ENCODE measurements around the gene OTX2. TPM values are rescaled to one million over a fixed set of nuclear protein-coding genes. Genes with fewer than 3 reads are reported as not detected.

The OTX2 gene
- total RNA-seq, 1 experiment from 2014 or later, result 30.1 TPM

- TF ChIP-seq, protein P1, sequence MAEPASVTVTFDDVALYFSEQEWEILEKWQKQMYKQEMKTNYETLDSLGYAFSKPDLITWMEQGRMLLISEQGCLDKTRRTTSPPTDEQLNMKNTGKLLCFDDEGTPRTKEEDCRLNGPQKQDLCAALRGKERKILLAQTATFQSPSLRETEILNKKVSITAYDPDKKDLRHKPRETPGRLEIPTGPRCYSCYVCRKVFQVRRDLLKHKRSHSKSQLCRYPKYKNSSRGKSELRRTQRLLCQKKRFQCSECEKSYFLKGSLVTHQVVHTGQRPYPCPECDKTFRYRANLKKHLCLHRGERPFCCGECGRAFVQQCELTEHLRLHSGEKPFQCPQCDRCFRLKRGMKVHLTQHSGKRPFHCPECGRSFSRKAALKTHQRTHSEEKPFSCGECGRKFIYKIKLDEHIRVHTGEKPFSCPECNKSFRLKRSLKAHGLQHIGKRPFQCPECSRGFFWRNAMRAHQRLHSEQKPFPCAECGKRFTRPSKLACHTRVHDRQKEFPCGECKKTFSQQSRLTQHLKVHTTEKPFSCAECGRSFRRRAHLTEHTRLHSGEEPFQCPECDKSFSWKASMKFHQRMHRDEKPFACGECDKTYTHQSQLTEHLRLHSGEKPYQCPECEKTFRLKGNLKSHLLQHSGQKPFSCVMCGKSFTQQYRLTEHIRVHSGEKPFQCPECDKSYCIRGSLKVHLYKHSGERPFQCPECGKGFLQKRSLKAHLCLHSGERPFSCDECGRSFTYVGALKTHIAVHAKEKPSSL (CRISPR knock-in tag; conservative IDR thresholded peaks at IDR 0.05), result no peak
- TF ChIP-seq, protein P2, sequence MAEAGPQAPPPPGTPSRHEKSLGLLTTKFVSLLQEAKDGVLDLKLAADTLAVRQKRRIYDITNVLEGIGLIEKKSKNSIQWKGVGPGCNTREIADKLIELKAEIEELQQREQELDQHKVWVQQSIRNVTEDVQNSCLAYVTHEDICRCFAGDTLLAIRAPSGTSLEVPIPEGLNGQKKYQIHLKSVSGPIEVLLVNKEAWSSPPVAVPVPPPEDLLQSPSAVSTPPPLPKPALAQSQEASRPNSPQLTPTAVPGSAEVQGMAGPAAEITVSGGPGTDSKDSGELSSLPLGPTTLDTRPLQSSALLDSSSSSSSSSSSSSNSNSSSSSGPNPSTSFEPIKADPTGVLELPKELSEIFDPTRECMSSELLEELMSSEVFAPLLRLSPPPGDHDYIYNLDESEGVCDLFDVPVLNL (CRISPR knock-in tag; IDR thresholded peaks at IDR 0.05; ENCODE audit: borderline replicate concordance, low read depth), result no peak
- TF ChIP-seq ATF1 (CRISPR knock-in tag; IDR thresholded peaks at IDR 0.05) (0 out of 2 replicates have a peak, but pooled peaks have one; percentile 4), USF1 (CRISPR knock-in tag; IDR thresholded peaks at IDR 0.05) (no peak), ZSCAN18 (CRISPR knock-in tag; IDR thresholded peaks at IDR 0.05) (no peak), FOXJ3 (CRISPR knock-in tag; IDR thresholded peaks at IDR 0.05; ENCODE audit: borderline replicate concordance) (no peak), NFE2L1 (CRISPR knock-in tag; IDR thresholded peaks at IDR 0.05) (no peak), MXD4 (CRISPR knock-in tag; IDR thresholded peaks at IDR 0.05; ENCODE audit: borderline replicate concordance) (no peak)
- TF ChIP-seq, protein P3, sequence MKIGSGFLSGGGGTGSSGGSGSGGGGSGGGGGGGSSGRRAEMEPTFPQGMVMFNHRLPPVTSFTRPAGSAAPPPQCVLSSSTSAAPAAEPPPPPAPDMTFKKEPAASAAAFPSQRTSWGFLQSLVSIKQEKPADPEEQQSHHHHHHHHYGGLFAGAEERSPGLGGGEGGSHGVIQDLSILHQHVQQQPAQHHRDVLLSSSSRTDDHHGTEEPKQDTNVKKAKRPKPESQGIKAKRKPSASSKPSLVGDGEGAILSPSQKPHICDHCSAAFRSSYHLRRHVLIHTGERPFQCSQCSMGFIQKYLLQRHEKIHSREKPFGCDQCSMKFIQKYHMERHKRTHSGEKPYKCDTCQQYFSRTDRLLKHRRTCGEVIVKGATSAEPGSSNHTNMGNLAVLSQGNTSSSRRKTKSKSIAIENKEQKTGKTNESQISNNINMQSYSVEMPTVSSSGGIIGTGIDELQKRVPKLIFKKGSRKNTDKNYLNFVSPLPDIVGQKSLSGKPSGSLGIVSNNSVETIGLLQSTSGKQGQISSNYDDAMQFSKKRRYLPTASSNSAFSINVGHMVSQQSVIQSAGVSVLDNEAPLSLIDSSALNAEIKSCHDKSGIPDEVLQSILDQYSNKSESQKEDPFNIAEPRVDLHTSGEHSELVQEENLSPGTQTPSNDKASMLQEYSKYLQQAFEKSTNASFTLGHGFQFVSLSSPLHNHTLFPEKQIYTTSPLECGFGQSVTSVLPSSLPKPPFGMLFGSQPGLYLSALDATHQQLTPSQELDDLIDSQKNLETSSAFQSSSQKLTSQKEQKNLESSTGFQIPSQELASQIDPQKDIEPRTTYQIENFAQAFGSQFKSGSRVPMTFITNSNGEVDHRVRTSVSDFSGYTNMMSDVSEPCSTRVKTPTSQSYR (CRISPR knock-in tag; IDR thresholded peaks at IDR 0.05), result no peak
Observed at GRCh38 chr14:56798447-56799342, 11.6 kb downstream of the OTX2 start (continued).

GRCh38 chr14:56797569-56798446, 12.5 kb downstream of the OTX2 start:
- H3K9me3 Mint-ChIP-seq, result no peaks in the 10 kb centered on the region
- peaks cover 85% of the 10 kb centered on the region for H3K27me3 Mint-ChIP-seq (ENCODE audit: low read depth)
- POLR2A ChIA-PET, result interaction anchor here (0.9 kb wide), 1 partner anchor 19 kb away, joined by 3 read pairs; no protein-coding TSS in a partner anchor
- ATAC-seq (peak; percentile 8), DNase-seq (ENCODE audit: low spot score) (peak; percentile 63)
- peak overlapping the region; percentile 21; the same call in 1 of the 2 replicates for H3K27ac Mint-ChIP-seq
- H3K36me3 Mint-ChIP-seq, result peaks cover 24% of the 10 kb centered on the region
- CTCF ChIA-PET, result interaction anchor here (1.9 kb wide), 1 partner anchor 11 kb away, joined by 5 read pairs; no protein-coding TSS in a partner anchor
- H3K4me3 Mint-ChIP-seq, result peak overlapping the region; percentile 72
- H3K4me1 Mint-ChIP-seq, result peaks cover 65% of the 10 kb centered on the region
- TF ChIP-seq, protein P4, sequence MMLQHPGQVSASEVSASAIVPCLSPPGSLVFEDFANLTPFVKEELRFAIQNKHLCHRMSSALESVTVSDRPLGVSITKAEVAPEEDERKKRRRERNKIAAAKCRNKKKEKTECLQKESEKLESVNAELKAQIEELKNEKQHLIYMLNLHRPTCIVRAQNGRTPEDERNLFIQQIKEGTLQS (CRISPR knock-in tag; conservative IDR thresholded peaks at IDR 0.05), result no peak
- peak; percentile 58; the same call in 1 of the 2 replicates for TF ChIP-seq ZNF423 (CRISPR knock-in tag; IDR thresholded peaks at IDR 0.05)
- no peak for TF ChIP-seq TCF7 (CRISPR knock-in tag; IDR thresholded peaks at IDR 0.05; ENCODE audit: low read depth)
- 0 out of 2 replicates have a peak, but pooled peaks have one; percentile 3 for TF ChIP-seq FOXK1 (CRISPR knock-in tag; IDR thresholded peaks at IDR 0.05)
- TF ChIP-seq, protein P2 (CRISPR knock-in tag; IDR thresholded peaks at IDR 0.05; ENCODE audit: borderline replicate concordance, low read depth), result 0 out of 2 replicates have a peak, but pooled peaks have one; percentile 50
- TF ChIP-seq SOX15 (CRISPR knock-in tag; IDR thresholded peaks at IDR 0.05), result no peak
- TF ChIP-seq ATF1 (CRISPR knock-in tag; IDR thresholded peaks at IDR 0.05), result 0 out of 2 replicates have a peak, but pooled peaks have one; percentile 23
- TF ChIP-seq HMGA2 (CRISPR knock-in tag; IDR thresholded peaks at IDR 0.05), result no peak
- TF ChIP-seq KAT7 (CRISPR knock-in tag; IDR thresholded peaks at IDR 0.05; ENCODE audit: borderline replicate concordance), result 0 out of 2 replicates have a peak, but pooled peaks have one; percentile 6
- TF ChIP-seq ZBTB43 (CRISPR knock-in tag; IDR thresholded peaks at IDR 0.05), result no peak
- TF ChIP-seq, protein P5, sequence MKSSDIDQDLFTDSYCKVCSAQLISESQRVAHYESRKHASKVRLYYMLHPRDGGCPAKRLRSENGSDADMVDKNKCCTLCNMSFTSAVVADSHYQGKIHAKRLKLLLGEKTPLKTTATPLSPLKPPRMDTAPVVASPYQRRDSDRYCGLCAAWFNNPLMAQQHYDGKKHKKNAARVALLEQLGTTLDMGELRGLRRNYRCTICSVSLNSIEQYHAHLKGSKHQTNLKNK (CRISPR knock-in tag; IDR thresholded peaks at IDR 0.05), result no peak
- no peak for TF ChIP-seq NR2C2 (CRISPR knock-in tag; IDR thresholded peaks at IDR 0.05)

Data from WTC11 (cell line).